HEK293T (cell line): ENCODE results near the gene MPV17.

Source experiments
- CTCF ChIA-PET: fragments of 350-600 bp; formaldehyde crosslinking; extraction: SDS; loops from one replicate; lab custom pipeline; 2021; ENCODE audit warnings: antibody characterized with exemption, inconsistent platforms; lab: Yijun Ruan, JAX
- POLR2A ChIA-PET: fragments of 350-600 bp; formaldehyde crosslinking; extraction: SDS; loops from one replicate; lab custom pipeline; 2020; ENCODE audit warnings: antibody characterized with exemption, inconsistent platforms; lab: Yijun Ruan, JAX
- DNase-seq: peaks from one replicate; pipeline ENCODE4 v3.0.0; 2012; ENCODE audit warnings: mixed read lengths; ENCODE audit errors: extremely low spot score
- ARNT ChIP-seq: fragments of 450-650 bp; IDR thresholded peaks from 2 replicates; pipeline ENCODE4 v1.6.1; 2017; ENCODE audit warnings: mild to moderate bottlenecking
- BHLHE40 ChIP-seq: fragments of 450-650 bp; IDR thresholded peaks from 2 replicates; pipeline ENCODE4 v1.6.1; 2016; ENCODE audit warnings: mild to moderate bottlenecking, moderate library complexity, borderline replicate concordance
- CTBP1 ChIP-seq: fragments of 450-650 bp; IDR thresholded peaks from 2 replicates; pipeline ENCODE4 v1.6.1; 2016; ENCODE audit warnings: borderline replicate concordance
- ELF4 ChIP-seq: fragments of 450-650 bp; IDR thresholded peaks from 2 replicates; pipeline ENCODE4 v1.6.1; 2017; ENCODE audit warnings: antibody characterized with exemption
- FOXA1 ChIP-seq: fragments of 450-650 bp; IDR thresholded peaks from 2 replicates; pipeline ENCODE4 v1.6.1; 2016; ENCODE audit warnings: mild to moderate bottlenecking
- FOXK2 ChIP-seq: fragments of 450-650 bp; IDR thresholded peaks from 2 replicates; pipeline ENCODE4 v1.6.1; 2016; ENCODE audit warnings: mild to moderate bottlenecking
- FOXM1 ChIP-seq: fragments of 450-650 bp; IDR thresholded peaks from 2 replicates; pipeline ENCODE4 v1.6.1; 2017; ENCODE audit warnings: mild to moderate bottlenecking, borderline replicate concordance
- HDGF ChIP-seq: fragments of 450-650 bp; IDR thresholded peaks from 2 replicates; pipeline ENCODE4 v1.6.1; 2017; ENCODE audit warnings: antibody characterized with exemption, borderline replicate concordance
- L3MBTL2 ChIP-seq: fragments of 450-650 bp; conservative IDR thresholded peaks from 2 replicates; pipeline ENCODE4 v1.6.1; 2016; ENCODE audit warnings: mild to moderate bottlenecking
- LEF1 ChIP-seq: fragments of 450-650 bp; IDR thresholded peaks from 2 replicates; pipeline ENCODE4 v1.6.1; 2017; ENCODE audit warnings: mild to moderate bottlenecking, borderline replicate concordance
- NFRKB ChIP-seq: fragments of 450-650 bp; IDR thresholded peaks from 2 replicates; pipeline ENCODE4 v1.6.1; 2016; ENCODE audit warnings: mild to moderate bottlenecking, moderate library complexity
- PKNOX1 ChIP-seq: fragments of 450-650 bp; IDR thresholded peaks from 2 replicates; pipeline ENCODE4 v1.6.1; 2016
- SP1 ChIP-seq: fragments of 450-650 bp; IDR thresholded peaks from 2 replicates; pipeline ENCODE4 v1.6.1; 2017
- SUZ12 ChIP-seq: fragments of 450-650 bp; IDR thresholded peaks from 2 replicates; pipeline ENCODE4 v1.6.1; 2016; ENCODE audit warnings: mild to moderate bottlenecking
- TARDBP ChIP-seq: fragments of 450-650 bp; IDR thresholded peaks from 2 replicates; pipeline ENCODE4 v1.6.1; 2016
- ZNF384 ChIP-seq: fragments of 450-650 bp; IDR thresholded peaks from 2 replicates; pipeline ENCODE4 v1.6.1; 2016

MPV17 gene

GRCh38 chr2:27298391-27299080 is 24.4 kb downstream of the MPV17 start:
- DNase-seq, result no peak
- ChIA-PET POLR2A (no interaction called here), CTCF (interaction anchor here (0.6 kb wide), 1 partner anchor 337 kb away, joined by 3 read pairs; no protein-coding TSS in a partner anchor)
- TF ChIP-seq CTBP1 (no peak), ELF4 (no peak), FOXK2 (no peak), HDGF (no peak), ZNF384 (no peak), ARNT (no peak), SP1 (no peak), PKNOX1 (no peak), NFRKB (no peak), LEF1 (no peak), FOXA1 (no peak), BHLHE40 (no peak), FOXM1 (no peak), TARDBP (no peak), SUZ12 (no peak), L3MBTL2 (no peak)

- DNase-seq, result no peak
- no peak for TF ChIP-seq LEF1
- TF ChIP-seq PKNOX1, result no peak
- no peak for TF ChIP-seq TARDBP
- TF ChIP-seq FOXA1, result no peak
- TF ChIP-seq SP1, result no peak
- TF ChIP-seq BHLHE40, result no peak
- TF ChIP-seq NFRKB, result no peak
- TF ChIP-seq FOXM1, result no peak
- TF ChIP-seq FOXK2, result no peak
- no peak for TF ChIP-seq CTBP1
- no peak for TF ChIP-seq ELF4
- TF ChIP-seq SUZ12, result no peak
- no peak for TF ChIP-seq HDGF
- no peak for TF ChIP-seq ZNF384
- no peak for TF ChIP-seq L3MBTL2
- TF ChIP-seq ARNT, result no peak
- ChIA-PET POLR2A (no interaction called here), CTCF (no interaction called here)
Observed at GRCh38 chr2:27297195-27297594, 25.7 kb downstream of the MPV17 start.

GRCh38 chr2:27296481-27296880 is 26.4 kb downstream of the MPV17 start:
- TF ChIP-seq FOXM1, result no peak
- no peak for TF ChIP-seq BHLHE40
- TF ChIP-seq LEF1, result no peak
- no peak for TF ChIP-seq PKNOX1
- no peak for TF ChIP-seq ZNF384
- TF ChIP-seq CTBP1, result no peak
- no peak for TF ChIP-seq FOXK2
- no peak for TF ChIP-seq L3MBTL2
- TF ChIP-seq TARDBP, result no peak
- no peak for TF ChIP-seq FOXA1
- no peak for TF ChIP-seq SP1
- no peak for TF ChIP-seq ELF4
- TF ChIP-seq ARNT, result no peak
- no peak for TF ChIP-seq SUZ12
- no peak for TF ChIP-seq HDGF
- no peak for TF ChIP-seq NFRKB
- POLR2A ChIA-PET, result no interaction called here
- CTCF ChIA-PET, result no interaction called here
- DNase-seq, result no peak

GRCh38 chr2:27294928-27295327 is 28.0 kb downstream of the MPV17 start:
- TF ChIP-seq ELF4 (no peak), FOXA1 (no peak), FOXK2 (no peak), ARNT (no peak), HDGF (no peak), L3MBTL2 (no peak), BHLHE40 (no peak), FOXM1 (no peak), NFRKB (no peak), LEF1 (no peak), SUZ12 (no peak), CTBP1 (no peak), SP1 (no peak)
- POLR2A ChIA-PET, result no interaction called here
- CTCF ChIA-PET, result no interaction called here
- no peak for DNase-seq

- ChIA-PET POLR2A (interaction anchor here (1.1 to 3.1 kb wide), 4 partner anchors 11 to 44 kb away, joined by 6 to 17 read pairs (median 10); partner anchors contain the start of gene MPV17), CTCF (interaction anchor here (0.6 to 5.9 kb wide), 8 partner anchors 10 to 330 kb away, joined by 3 to 31 read pairs (median 6); no protein-coding TSS in a partner anchor)
- TF ChIP-seq CTBP1 (no peak), ELF4 (no peak), PKNOX1 (no peak), TARDBP (no peak), HDGF (no peak), SP1 (no peak), L3MBTL2 (no peak), LEF1 (no peak), FOXA1 (no peak), SUZ12 (no peak), ARNT (no peak), ZNF384 (no peak), BHLHE40 (no peak), NFRKB (no peak)
- peak; percentile 26 for DNase-seq
Observed at GRCh38 chr2:27291865-27292264, 31.0 kb downstream of the MPV17 start.
